Gastroesophageal sphincter (tissue), 3 donors: Measurements from ENCODE around the gene REC8.

ENCODE experiments used
- EP300 ChIP-seq: sonication (generic); formaldehyde crosslinking; IDR thresholded peaks from one replicate; pipeline ENCODE4 v1.6.1; 2017; ENCODE audit warnings: antibody characterized with exemption, mild to moderate bottlenecking
- POLR2A ChIP-seq, 2 donors: fragments of 450-650 bp; IDR thresholded peaks; one replicate each; pipeline ENCODE4 v1.6.1; 2017; ENCODE audit warnings: antibody characterized with exemption in 2 of 2, mild to moderate bottlenecking in 2 of 2, moderate library complexity in 1 of 2
- POLR2AphosphoS5 ChIP-seq: sonication (generic); formaldehyde crosslinking; IDR thresholded peaks from one replicate; pipeline ENCODE4 v1.6.1; 2017; ENCODE audit warnings: antibody characterized with exemption
- TF ChIP-seq, protein P1 (sequence below), 4 experiments: fragments of 200-600 bp in 2 of 4; fragments of 450-650 bp in 2 of 4; sonication (generic) in 1 of 4; IDR thresholded peaks; one replicate each; pipeline ENCODE4 v1.5.1; 2017 to 2019; ENCODE audit warnings: antibody characterized with exemption in 4 of 4, mild to moderate bottlenecking in 2 of 4, moderate library complexity in 2 of 4

DNA sequence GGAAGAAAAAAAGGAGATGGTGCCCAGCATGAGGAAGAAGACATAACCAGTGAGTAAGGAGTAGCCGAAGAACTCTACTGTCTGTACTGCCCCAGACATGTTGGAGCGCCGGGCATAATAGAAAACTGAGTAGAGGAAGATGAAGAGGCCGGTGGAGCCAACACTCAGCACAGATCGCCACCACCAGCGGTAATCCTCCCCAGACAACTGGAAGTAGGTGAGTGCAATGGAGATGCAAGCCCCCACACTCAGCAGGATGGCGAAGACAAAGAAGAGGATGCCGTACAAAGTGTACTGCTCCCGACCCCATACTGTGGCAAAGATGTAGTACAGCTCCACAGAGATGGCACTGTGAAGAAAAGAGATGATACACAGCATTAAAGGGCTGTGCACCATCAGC lies 17.6 kb downstream of the REC8 start:
- TF ChIP-seq, protein P1, sequence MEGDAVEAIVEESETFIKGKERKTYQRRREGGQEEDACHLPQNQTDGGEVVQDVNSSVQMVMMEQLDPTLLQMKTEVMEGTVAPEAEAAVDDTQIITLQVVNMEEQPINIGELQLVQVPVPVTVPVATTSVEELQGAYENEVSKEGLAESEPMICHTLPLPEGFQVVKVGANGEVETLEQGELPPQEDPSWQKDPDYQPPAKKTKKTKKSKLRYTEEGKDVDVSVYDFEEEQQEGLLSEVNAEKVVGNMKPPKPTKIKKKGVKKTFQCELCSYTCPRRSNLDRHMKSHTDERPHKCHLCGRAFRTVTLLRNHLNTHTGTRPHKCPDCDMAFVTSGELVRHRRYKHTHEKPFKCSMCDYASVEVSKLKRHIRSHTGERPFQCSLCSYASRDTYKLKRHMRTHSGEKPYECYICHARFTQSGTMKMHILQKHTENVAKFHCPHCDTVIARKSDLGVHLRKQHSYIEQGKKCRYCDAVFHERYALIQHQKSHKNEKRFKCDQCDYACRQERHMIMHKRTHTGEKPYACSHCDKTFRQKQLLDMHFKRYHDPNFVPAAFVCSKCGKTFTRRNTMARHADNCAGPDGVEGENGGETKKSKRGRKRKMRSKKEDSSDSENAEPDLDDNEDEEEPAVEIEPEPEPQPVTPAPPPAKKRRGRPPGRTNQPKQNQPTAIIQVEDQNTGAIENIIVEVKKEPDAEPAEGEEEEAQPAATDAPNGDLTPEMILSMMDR (IDR thresholded peaks at IDR 0.05), result no peak
- TF ChIP-seq EP300, result no peak
- TF ChIP-seq POLR2AphosphoS5, result no peak
- no peak for TF ChIP-seq POLR2A (IDR thresholded peaks at IDR 0.05)
